D721Med (cell line): ENCODE data around the gene MSH4.
"Not testable (repeated sequence)": the region's sequence is repeated elsewhere in the genome, so short reads cannot be mapped to it uniquely, and the experiment has no call there.

Experiments used
- DNase-seq: peaks from one replicate; pipeline ENCODE4 v3.0.0; 2011; ENCODE audit warnings: low spot score; ENCODE audit not compliant: insufficient read length
- FAIRE-seq: peaks from 2 replicates; lab custom pipeline; 2011; peaks lifted over from hg19 to GRCh38; lab: Jason Lieb, UNC
- TF ChIP-seq, protein P1 (sequence below): IDR thresholded peaks from 2 replicates; pipeline ENCODE4 v1.5.1; 2012; ENCODE audit warnings: mild to moderate bottlenecking, control low read depth; ENCODE audit not compliant: insufficient read depth; ENCODE audit errors: missing control alignments

MSH4 gene

DNA sequence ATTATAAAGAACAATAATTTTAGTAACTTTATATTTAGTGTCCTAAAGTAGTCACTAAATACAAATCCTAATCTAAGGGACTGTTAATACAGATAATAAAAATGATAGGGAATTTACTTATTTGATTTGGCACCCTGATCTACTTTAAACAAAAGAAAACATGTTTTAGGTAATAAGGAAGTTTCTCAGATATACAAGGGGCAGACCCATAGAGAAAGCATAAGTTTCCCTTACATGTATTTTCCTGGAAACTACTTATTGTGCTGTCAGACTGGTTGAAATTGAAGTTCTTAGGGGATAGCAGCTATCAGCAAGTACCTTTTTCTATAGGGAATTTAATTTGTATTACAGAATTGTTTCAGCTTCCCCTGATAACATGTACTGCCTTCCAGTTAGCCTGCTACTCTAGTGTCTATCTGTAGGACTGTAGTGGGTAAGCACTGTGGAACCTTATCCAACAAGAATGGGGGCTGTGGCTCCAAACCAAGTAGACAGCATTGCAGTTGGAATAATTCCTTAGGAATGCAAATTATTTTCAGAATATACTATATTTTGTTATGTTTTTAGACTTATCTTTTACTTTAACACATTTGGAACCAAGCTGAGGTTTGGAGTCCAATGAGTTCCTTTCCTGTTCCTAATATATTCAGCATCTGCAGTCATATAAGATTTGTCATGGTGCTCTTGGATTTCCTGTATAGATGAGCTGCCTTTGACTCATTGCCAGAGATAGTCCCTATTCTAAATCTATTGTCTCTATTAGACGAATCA, 14.7 kb downstream of the MSH4 start:
- DNase-seq (no peak), FAIRE-seq (no peak)
- TF ChIP-seq, protein P1, sequence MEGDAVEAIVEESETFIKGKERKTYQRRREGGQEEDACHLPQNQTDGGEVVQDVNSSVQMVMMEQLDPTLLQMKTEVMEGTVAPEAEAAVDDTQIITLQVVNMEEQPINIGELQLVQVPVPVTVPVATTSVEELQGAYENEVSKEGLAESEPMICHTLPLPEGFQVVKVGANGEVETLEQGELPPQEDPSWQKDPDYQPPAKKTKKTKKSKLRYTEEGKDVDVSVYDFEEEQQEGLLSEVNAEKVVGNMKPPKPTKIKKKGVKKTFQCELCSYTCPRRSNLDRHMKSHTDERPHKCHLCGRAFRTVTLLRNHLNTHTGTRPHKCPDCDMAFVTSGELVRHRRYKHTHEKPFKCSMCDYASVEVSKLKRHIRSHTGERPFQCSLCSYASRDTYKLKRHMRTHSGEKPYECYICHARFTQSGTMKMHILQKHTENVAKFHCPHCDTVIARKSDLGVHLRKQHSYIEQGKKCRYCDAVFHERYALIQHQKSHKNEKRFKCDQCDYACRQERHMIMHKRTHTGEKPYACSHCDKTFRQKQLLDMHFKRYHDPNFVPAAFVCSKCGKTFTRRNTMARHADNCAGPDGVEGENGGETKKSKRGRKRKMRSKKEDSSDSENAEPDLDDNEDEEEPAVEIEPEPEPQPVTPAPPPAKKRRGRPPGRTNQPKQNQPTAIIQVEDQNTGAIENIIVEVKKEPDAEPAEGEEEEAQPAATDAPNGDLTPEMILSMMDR, result no peak

DNA sequence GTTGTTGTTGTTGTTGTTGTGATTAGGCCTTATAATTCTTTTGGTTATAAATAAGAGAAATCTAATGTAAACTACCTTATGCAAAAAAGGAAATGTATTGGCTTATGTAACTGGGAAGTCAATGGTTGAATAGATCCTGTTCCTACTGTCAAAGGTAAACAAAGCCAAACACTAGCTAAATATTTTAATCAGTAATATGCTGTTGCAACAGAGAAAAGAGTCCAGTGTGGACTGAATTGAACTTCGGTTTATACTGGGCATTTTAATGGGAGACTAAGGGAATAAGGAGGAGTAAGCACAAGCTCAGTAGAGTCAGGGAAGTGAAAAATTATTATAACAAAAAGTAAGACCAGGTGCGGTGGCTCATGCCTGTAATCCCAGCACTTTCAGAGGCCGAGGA, 15.4 kb downstream of the MSH4 start:
- DNase-seq (no peak), FAIRE-seq (no peak)

DNA sequence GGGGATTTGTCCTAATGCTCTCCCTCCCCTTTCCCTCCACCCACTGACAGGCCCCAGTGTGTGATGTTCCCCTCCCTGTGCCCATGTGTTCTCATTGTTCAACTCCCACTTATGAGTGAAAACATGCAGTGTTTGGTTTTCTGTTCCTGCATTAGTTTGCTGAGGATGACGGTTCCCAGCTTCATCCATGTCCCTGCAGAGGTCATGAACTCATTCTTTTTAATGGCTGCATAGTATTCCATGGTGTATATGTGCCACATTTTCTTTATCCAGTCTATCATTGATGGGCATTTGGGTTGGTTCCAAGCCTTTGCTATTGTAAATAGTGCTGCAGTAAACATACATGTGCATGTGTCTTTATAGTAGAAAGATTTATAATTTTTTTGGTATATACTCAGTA, 26.9 kb downstream of the MSH4 start:
- not testable (repeated sequence) for FAIRE-seq, DNase-seq

More for the DNA sequence above, 15.4 kb downstream of the MSH4 start:
- TF ChIP-seq, protein P1, result no peak

DNA sequence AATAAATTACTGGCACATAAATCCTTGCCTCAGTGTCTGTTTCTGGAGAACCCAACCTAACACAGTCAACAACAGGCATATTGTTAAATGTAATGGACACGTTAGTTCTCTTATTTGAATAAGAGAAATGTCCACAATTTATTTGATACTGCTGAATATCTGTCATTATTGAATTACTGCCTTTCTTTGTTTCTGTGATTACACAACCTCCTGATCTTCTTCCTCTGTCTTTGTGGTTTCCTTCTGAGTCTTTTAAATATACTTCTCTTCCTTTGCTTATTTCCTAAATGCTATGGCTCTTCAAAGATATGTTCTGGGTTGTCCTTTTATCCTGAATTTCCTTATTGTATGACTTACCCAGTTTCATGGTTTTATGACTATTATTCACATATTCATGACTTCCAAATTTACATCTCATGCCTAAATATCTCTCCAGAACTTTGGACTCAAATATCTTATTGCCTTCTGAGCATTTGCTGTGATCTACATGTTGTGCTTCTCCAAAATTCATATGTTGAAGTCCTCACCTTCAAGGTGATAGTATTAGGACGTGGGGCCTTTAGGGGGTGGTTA, 39.9 kb downstream of the MSH4 start:
- TF ChIP-seq, protein P1, result no peak
- no peak for FAIRE-seq
- DNase-seq, result no peak

DNA sequence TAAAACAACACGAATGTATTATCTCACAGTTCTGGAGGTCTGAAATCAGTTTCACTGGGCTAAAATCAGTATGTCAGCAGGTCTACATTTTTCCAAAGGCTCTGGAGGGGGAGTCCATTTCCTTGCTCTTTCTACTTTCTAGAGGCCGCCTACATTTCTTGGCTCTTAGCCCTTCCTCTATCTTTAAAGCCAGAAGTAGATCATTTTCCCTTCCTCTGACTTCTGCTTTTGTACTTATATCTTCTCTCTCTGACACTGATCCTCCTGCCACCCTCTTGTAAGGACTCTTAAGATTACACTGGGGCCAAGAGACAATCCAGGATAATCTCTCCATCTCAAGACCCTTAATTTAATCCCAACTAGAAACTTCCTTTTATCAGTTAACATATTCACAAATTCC, 41.4 kb downstream of the MSH4 start:
- no peak for DNase-seq
- TF ChIP-seq, protein P1, result no peak
- no peak for FAIRE-seq

DNA sequence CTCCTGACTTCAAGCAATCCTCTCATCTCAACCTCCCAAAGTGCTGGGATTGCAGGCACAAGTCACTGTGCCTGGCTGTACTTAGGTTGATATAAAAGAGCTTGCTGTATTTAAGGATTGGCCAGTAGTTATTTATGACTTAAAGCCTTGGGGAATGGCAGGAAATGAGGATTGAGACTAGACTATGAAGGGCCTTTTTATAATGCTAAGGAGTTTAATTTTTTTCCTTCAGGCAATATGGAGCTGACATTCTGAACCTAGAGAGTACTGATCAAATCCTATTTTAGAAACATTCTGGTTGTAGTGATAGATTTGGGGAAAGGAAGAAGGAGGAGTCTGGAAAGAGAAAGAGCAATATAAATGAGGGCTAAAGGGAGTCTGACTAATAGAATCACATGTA, 44.7 kb downstream of the MSH4 start:
- no peak for FAIRE-seq
- TF ChIP-seq, protein P1, result no peak

DNA sequence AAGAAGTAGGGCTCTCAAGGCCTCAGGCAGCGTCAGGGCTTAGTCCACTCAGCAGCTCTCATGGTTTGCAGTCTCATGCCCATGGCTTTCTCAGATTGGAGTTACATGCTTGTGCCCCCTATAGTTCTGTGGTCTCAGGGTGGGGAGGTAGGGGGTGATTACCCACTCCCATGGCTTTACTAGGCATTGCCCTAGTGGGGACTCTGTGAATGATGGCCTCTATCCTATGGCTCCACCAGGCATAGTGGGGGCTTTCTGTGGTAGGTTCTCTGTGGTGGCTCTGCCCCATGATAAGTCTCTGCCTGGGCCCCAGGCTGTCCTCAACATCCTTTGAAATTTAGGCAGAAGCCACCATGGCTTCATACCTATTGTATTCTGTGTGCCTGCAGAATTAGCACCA, 48.9 kb downstream of the MSH4 start:
- DNase-seq, result no peak
- TF ChIP-seq, protein P1, result no peak
- no peak for FAIRE-seq

More for the DNA sequence above, 44.7 kb downstream of the MSH4 start:
- no peak for DNase-seq
